Osteoblast (primary cell): ENCODE data around the gene PTH1R. TPM values are rescaled to one million over a fixed set of nuclear protein-coding genes. Genes with fewer than 3 reads are reported as not detected.

Experiments
- DNase-seq: peaks from one replicate; pipeline ENCODE4 v3.0.0; 2011; ENCODE audit warnings: low spot score, mixed read lengths; ENCODE audit not compliant: insufficient read length; ENCODE audit errors: missing footprints
- H2AFZ ChIP-seq: 2 replicates; pipeline ENCODE4 v1.6.0; 2011; ENCODE audit warnings: mild to moderate bottlenecking, low read length
- H3K27ac ChIP-seq: 2 replicates; pipeline ENCODE4 v1.5.1; 2011; ENCODE audit warnings: mild to moderate bottlenecking, low read depth, low read length, moderate library complexity
- H3K27me3 ChIP-seq: 2 replicates; pipeline ENCODE4 v1.6.0; 2012; ENCODE audit warnings: mild to moderate bottlenecking, control low read depth, inconsistent platforms, low read length, moderate library complexity; ENCODE audit not compliant: insufficient read depth
- H3K36me3 ChIP-seq: 2 replicates; pipeline ENCODE4 v1.5.1; 2011; ENCODE audit warnings: mild to moderate bottlenecking, low read length, control low read depth, moderate library complexity; ENCODE audit not compliant: insufficient read depth
- H3K4me1 ChIP-seq: 2 replicates; pipeline ENCODE4 v1.5.1; 2011; ENCODE audit warnings: mild to moderate bottlenecking, low read length, control low read depth, moderate library complexity; ENCODE audit not compliant: insufficient read depth
- H3K4me2 ChIP-seq: 2 replicates; pipeline ENCODE4 v1.6.0; 2011; ENCODE audit warnings: mild to moderate bottlenecking, low read length; ENCODE audit not compliant: insufficient read depth
- H3K4me3 ChIP-seq: fragments of 200-600 bp; sonication (generic); 3 replicates; pipeline ENCODE4 v1.5.1; 2012; ENCODE audit warnings: mild to moderate bottlenecking, low read length, inconsistent platforms; ENCODE audit not compliant: insufficient read depth
- H3K79me2 ChIP-seq: 2 replicates; pipeline ENCODE4 v1.6.0; 2012; ENCODE audit warnings: mild to moderate bottlenecking, low read length, control low read depth, inconsistent platforms; ENCODE audit not compliant: insufficient read depth
- H3K9me3 ChIP-seq: 2 replicates; pipeline ENCODE4 v1.5.1; 2011; ENCODE audit warnings: low read depth, low read length, control low read depth
- H4K20me1 ChIP-seq: 2 replicates; pipeline ENCODE4 v1.6.0; 2012; ENCODE audit warnings: mild to moderate bottlenecking, low read length, control low read depth; ENCODE audit not compliant: insufficient read depth
- total RNA-seq: library from RNA; depleted of rRNA; stranded (reverse); fragments of >200 nt; gene quantifications from 2 replicates; pipeline ENCODE4 v1.2.3, GENCODE V29; 2012
- TF ChIP-seq, protein P1 (sequence below): IDR thresholded peaks from 2 replicates; pipeline ENCODE4 v1.5.1; 2011; ENCODE audit warnings: mild to moderate bottlenecking, low read depth, low read length, moderate library complexity; ENCODE audit errors: extremely low read depth

PTH1R gene
- total RNA-seq, 1 donor: 0.36 TPM

DNA sequence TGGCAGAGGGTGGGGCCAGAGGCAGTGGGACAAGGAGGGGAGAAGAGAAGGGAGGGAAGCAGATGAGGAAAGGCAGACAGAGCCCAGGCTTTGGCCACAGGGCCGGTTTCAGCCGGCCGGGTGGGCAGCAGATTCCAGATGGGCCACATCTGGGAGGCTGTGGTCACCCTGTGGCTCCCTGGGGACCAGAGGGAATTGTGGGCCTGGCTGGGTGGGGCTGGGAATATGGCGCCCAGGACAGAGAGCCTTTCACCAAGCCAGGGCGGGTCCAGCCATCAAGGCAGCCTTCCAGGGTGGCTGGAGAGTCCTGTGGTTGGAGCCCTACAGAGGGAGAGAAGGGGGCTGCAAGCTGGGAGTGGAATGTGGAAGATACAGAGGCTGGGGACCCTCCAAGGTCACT lies 18.9 kb downstream of the PTH1R start:
- no peaks in the 10 kb centered on the region for H3K79me2 ChIP-seq
- peak; percentile 81 for DNase-seq
- TF ChIP-seq, protein P1, sequence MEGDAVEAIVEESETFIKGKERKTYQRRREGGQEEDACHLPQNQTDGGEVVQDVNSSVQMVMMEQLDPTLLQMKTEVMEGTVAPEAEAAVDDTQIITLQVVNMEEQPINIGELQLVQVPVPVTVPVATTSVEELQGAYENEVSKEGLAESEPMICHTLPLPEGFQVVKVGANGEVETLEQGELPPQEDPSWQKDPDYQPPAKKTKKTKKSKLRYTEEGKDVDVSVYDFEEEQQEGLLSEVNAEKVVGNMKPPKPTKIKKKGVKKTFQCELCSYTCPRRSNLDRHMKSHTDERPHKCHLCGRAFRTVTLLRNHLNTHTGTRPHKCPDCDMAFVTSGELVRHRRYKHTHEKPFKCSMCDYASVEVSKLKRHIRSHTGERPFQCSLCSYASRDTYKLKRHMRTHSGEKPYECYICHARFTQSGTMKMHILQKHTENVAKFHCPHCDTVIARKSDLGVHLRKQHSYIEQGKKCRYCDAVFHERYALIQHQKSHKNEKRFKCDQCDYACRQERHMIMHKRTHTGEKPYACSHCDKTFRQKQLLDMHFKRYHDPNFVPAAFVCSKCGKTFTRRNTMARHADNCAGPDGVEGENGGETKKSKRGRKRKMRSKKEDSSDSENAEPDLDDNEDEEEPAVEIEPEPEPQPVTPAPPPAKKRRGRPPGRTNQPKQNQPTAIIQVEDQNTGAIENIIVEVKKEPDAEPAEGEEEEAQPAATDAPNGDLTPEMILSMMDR: no peak

DNA sequence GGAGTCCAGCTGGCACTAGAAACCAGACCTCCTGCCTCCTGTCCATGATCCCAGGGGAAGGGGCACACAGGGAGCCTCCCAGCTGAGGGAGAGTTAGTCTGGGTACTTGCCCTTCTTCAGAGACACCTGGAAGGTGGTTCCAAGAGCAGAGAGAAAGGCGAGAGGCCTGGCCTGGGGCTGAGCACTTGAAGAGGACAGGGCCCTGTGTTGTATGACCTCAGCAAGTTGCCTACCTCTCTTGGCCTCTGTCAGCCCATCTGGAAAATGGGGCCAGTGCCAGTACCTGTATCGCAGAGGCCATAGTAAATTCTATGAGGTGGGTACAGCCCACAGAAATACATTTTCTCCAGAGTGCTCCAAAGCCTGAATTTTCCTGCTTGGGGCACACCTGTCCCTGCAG lies 19.5 kb downstream of the PTH1R start:
- H2AFZ ChIP-seq: no peak overlapping the region
- H3K27me3 ChIP-seq: peaks cover 15% of the 10 kb centered on the region
- H3K27ac ChIP-seq: no peak overlapping the region
- H3K36me3 ChIP-seq: no peaks in the 10 kb centered on the region
- H3K4me1 ChIP-seq: no peaks in the 10 kb centered on the region
- H4K20me1 ChIP-seq: peaks cover 3% of the 10 kb centered on the region
- TF ChIP-seq, protein P1: no peak
- no peaks in the 10 kb centered on the region for H3K9me3 ChIP-seq
- no peak for DNase-seq
- H3K79me2 ChIP-seq: no peaks in the 10 kb centered on the region
- H3K4me3 ChIP-seq: no peak overlapping the region
- no peak overlapping the region for H3K4me2 ChIP-seq

More for the DNA sequence above, 18.9 kb downstream of the PTH1R start:
- H2AFZ ChIP-seq: no peak overlapping the region
- H3K36me3 ChIP-seq: no peaks in the 10 kb centered on the region
- H3K4me1 ChIP-seq: no peaks in the 10 kb centered on the region
- no peak overlapping the region for H3K4me2 ChIP-seq
- H3K27me3 ChIP-seq: peaks cover 21% of the 10 kb centered on the region
- peaks cover 3% of the 10 kb centered on the region for H4K20me1 ChIP-seq
- H3K9me3 ChIP-seq: no peaks in the 10 kb centered on the region
- no peak overlapping the region for H3K27ac ChIP-seq
- no peak overlapping the region for H3K4me3 ChIP-seq

DNA sequence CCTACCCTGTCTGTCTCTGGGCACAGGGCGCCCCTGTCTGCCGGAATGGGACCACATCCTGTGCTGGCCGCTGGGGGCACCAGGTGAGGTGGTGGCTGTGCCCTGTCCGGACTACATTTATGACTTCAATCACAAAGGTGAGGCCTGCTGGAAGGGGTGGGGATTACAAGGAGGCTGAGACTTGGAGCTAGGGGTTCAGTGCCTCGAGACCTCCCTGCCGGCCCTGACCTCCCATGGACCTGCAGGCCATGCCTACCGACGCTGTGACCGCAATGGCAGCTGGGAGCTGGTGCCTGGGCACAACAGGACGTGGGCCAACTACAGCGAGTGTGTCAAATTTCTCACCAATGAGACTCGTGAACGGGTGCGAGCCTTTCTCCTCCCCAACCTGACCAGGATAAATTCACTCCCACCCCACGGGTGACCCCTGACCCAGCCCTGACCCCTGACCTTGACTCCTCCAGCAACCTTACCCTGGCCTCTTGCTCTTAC lies 20.4 kb downstream of the PTH1R start:
- TF ChIP-seq, protein P1: peak; percentile 5
- no peaks in the 10 kb centered on the region for H3K9me3 ChIP-seq
- no peak overlapping the region for H3K4me2 ChIP-seq
- peak; percentile 79 for DNase-seq
- H3K27ac ChIP-seq: no peak overlapping the region
- H3K4me3 ChIP-seq: no peak overlapping the region
- H3K36me3 ChIP-seq: no peaks in the 10 kb centered on the region
- peaks cover 3% of the 10 kb centered on the region for H4K20me1 ChIP-seq
- no peaks in the 10 kb centered on the region for H3K4me1 ChIP-seq
- H2AFZ ChIP-seq: no peak overlapping the region
- peaks cover 14% of the 10 kb centered on the region for H3K27me3 ChIP-seq
- H3K79me2 ChIP-seq: no peaks in the 10 kb centered on the region

DNA sequence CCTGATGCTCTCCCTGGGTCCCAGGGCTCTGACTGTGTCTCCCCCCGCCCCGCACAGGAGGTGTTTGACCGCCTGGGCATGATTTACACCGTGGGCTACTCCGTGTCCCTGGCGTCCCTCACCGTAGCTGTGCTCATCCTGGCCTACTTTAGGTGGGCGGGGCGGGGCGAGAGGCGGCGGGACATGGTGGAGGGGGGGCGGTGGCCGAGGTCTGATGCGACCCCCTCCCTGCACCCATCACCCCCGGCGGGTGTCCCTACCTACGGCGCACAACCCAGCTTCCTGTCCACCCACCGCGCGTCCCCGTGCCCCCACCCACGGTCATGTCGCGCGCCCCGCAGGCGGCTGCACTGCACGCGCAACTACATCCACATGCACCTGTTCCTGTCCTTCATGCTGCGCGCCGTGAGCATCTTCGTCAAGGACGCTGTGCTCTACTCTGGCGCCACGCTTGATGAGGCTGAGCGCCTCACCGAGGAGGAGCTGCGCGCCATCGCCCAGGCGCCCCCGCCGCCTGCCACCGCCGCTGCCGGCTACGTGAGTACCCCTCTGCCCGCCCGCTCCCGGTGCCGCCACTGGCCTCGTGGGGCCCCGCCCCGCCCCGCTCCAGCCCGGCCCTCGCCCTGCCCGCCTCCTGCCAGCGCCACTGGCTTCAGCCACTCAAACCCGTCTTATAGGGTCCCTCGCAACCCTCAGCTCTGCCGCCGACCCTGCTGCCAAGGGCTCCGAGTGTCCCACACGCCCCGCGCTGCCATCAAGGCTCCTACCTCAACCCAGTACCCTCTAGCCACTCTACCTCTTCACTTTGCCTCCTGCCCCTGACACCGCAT lies 21.0 kb downstream of the PTH1R start:
- H2AFZ ChIP-seq: no peak overlapping the region

More for the DNA sequence above, 21.0 kb downstream of the PTH1R start:
- peaks cover 10% of the 10 kb centered on the region for H3K27me3 ChIP-seq
- H3K4me1 ChIP-seq: no peaks in the 10 kb centered on the region
- DNase-seq: peak; percentile 63
- H3K4me2 ChIP-seq: no peak overlapping the region
- H3K36me3 ChIP-seq: no peaks in the 10 kb centered on the region
- TF ChIP-seq, protein P1: no peak
- no peaks in the 10 kb centered on the region for H3K9me3 ChIP-seq
- H3K4me3 ChIP-seq: no peak overlapping the region
- no peaks in the 10 kb centered on the region for H3K79me2 ChIP-seq
- peaks cover 3% of the 10 kb centered on the region for H4K20me1 ChIP-seq
- H3K27ac ChIP-seq: no peak overlapping the region
